ENCODE measurements around the gene PDE3A.
A peak's percentile ranks its signal among the peaks of the same experiment; 100 is the strongest.

The PDE3A gene

DNA sequence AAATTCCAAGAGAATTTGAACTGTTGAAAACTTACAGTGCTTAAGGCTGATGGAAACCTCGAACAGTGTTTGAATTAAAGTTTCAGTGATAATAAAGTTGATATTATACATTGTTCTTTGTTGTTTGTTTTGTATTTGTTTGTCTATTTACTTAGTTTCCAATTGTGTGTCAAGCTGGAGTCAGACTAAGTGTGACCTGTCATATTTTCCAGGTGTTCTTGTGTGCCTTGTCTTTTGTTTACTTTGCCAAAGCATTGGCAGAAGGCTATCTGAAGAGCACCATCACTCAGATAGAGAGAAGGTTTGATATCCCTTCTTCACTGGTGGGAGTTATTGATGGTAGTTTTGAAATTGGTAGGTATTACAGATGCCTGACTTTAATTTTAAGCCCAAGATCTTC lies 332.8 kb downstream of the PDE3A start:
- no peak for TF ChIP-seq CTCF (IDR thresholded peaks at IDR 0.05)

- TF ChIP-seq CTCF (IDR thresholded peaks at IDR 0.05) = no peak
Observed at GRCh38 chr12:20704860-20705259, 336.5 kb downstream of the PDE3A start.

- no peak for TF ChIP-seq CTCF (IDR thresholded peaks at IDR 0.05)
Observed at GRCh38 chr12:20711846-20712245, 343.5 kb downstream of the PDE3A start.

DNA sequence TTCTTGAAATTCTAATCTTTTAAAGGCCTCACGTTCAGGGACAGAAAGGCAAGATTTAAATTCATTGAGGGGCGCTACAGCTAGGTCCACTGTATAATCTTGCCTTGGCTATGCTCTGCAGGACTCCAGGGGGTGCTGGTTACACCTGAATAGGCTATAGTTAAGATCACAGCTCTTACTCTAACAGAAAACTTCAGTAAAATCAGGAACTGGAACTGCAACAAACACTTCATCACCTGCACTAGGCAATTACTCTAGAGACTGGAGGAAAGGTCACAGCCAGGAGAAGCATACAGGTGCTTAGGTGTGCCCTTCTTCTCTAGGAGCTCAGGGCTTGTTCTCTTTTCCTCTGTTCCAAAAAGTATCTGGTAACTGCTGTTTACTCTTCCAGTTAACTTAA lies 347.7 kb downstream of the PDE3A start:
- TF ChIP-seq CTCF (IDR thresholded peaks at IDR 0.05) = peak; percentile 54

DNA sequence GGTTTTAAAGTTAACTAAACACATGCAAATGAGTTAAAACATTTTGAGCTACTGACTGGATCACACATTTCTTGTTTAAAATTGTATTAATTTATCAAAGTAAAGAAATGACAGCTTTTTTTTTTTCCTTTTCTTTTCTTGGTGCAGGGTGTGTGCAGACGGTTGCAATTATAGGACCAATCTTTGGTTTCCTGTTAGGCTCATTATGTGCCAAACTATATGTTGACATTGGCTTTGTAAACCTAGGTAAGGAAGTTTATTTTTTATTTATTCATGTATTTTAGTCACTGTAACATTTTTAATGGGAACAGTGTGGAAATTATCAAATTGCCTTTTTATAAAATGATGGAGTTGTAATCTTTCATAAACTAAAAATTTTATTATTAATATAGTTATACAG lies 348.6 kb downstream of the PDE3A start:
- no peak for TF ChIP-seq CTCF (IDR thresholded peaks at IDR 0.05)

- no peak for TF ChIP-seq CTCF (IDR thresholded peaks at IDR 0.05)
Observed at GRCh38 chr12:20718294-20718693, 350.0 kb downstream of the PDE3A start.

DNA sequence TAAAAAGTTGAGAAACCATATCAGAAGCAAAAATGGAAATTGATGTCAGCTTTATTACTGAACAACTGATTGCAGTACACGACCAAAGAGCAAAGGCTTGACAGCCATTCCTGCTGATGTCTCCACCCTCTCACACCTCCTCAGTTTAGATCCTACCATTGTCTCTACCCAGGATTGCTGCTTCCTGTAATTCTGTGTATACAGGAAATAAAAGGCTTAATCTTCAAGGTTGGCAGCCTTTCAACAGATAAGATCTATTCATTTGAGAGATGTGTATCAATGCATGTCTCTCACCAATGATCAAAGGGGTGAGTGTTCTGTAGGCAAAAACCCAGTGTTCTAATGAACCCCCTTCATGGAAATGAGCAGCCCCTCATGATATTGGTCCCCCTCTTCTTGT lies 353.8 kb downstream of the PDE3A start:
- no peak for TF ChIP-seq CTCF (IDR thresholded peaks at IDR 0.05)

- TF ChIP-seq CTCF (IDR thresholded peaks at IDR 0.05) = peak; percentile 33; the same call in 1 of the 2 replicates
Observed at GRCh38 chr12:20731274-20731673, 362.9 kb downstream of the PDE3A start.

Measured in LNCAP (cell line).